Fibroblast of lung (primary cell): ENCODE data around the gene DNAH14. TPM values are rescaled to one million over a fixed set of nuclear protein-coding genes. Genes with fewer than 3 reads are reported as not detected.
A peak's percentile ranks its signal among the peaks of the same experiment; 100 is the strongest.
"Not testable (repeated sequence)": the region's sequence is repeated elsewhere in the genome, so short reads cannot be mapped to it uniquely, and the experiment has no call there.

ENCODE experiments used
- DNase-seq, 2 donors: peaks; one replicate each; pipeline versions ENCODE4 v3.0.0 to v3.0.0-alpha.2; 2010; ENCODE audit warnings: low read depth in 2 of 2
- H2AFZ ChIP-seq: 2 replicates; pipeline ENCODE4 v1.5.1; 2012; ENCODE audit warnings: low read length, control low read depth, inconsistent platforms
- H3K27ac ChIP-seq: 2 replicates; pipeline ENCODE4 v1.5.1; 2011; ENCODE audit warnings: low read length, control low read depth; ENCODE audit not compliant: insufficient read depth
- H3K27me3 ChIP-seq: 2 replicates; pipeline ENCODE4 v1.5.1; 2011; ENCODE audit warnings: mild to moderate bottlenecking, low read length; ENCODE audit not compliant: control insufficient read depth, insufficient read depth
- H3K36me3 ChIP-seq: 2 replicates; pipeline ENCODE4 v1.5.1; 2011; ENCODE audit warnings: low read length; ENCODE audit not compliant: control insufficient read depth, insufficient read depth
- H3K4me1 ChIP-seq: 2 replicates; pipeline ENCODE4 v1.5.1; 2011; ENCODE audit warnings: low read length; ENCODE audit not compliant: control insufficient read depth, insufficient read depth; ENCODE audit errors: extremely low read depth
- H3K4me2 ChIP-seq: 2 replicates; pipeline ENCODE4 v1.5.1; 2011; ENCODE audit warnings: low read length, control low read depth; ENCODE audit not compliant: insufficient read depth; ENCODE audit errors: extremely low read depth
- H3K4me3 ChIP-seq, 4 experiments: fragments of 200-600 bp in 1 of 4; sonication (generic) in 1 of 4; replicated peaks in 1 of 4; 2 replicates each; pipeline ENCODE4 v1.5.1; 2011 to 2016; ENCODE audit warnings: low read length in 4 of 4, low read depth in 3 of 4, mild to moderate bottlenecking in 3 of 4, control low read depth in 2 of 4, inconsistent platforms in 1 of 4, mixed read lengths in 1 of 4; ENCODE audit not compliant: insufficient read depth in 1 of 4; ENCODE audit errors: control extremely low read depth in 1 of 4
- H3K79me2 ChIP-seq: 2 replicates; pipeline ENCODE4 v1.5.1; 2012; ENCODE audit warnings: mild to moderate bottlenecking, low read length, inconsistent platforms; ENCODE audit not compliant: control insufficient read depth, insufficient read depth
- H3K9ac ChIP-seq: 2 replicates; pipeline ENCODE4 v1.5.1; 2011; ENCODE audit warnings: mild to moderate bottlenecking, low read length, control low read depth; ENCODE audit not compliant: insufficient read depth
- H3K9me3 ChIP-seq: 2 replicates; pipeline ENCODE4 v1.5.1; 2012; ENCODE audit warnings: low read depth, low read length; ENCODE audit not compliant: control insufficient read depth, insufficient read depth
- H4K20me1 ChIP-seq: 2 replicates; pipeline ENCODE4 v1.5.1; 2011; ENCODE audit warnings: low read length; ENCODE audit not compliant: control insufficient read depth, insufficient read depth; ENCODE audit errors: extremely low read depth
- EZH2 ChIP-seq: IDR thresholded peaks from 2 replicates; pipeline ENCODE4 v1.5.1; 2012; ENCODE audit warnings: low read length, control low read depth, mild to moderate bottlenecking; ENCODE audit errors: missing control alignments
- polyA plus RNA-seq, 2 donors: library from polyadenylated mRNA; depleted of rRNA in 1 of 2; stranded (reverse) in 1 of 2; unstranded in 1 of 2; fragments of >200 nt; gene quantifications; 2 replicates each; pipeline ENCODE4 v1.2.1, GENCODE V29; 2011 to 2012; ENCODE audit warnings: missing spikeins in 1 of 2
- total RNA-seq: library from RNA; depleted of rRNA; stranded (reverse); fragments of >200 nt; gene quantifications from 2 replicates; pipeline ENCODE4 v1.2.1, GENCODE V29; 2014
- TF ChIP-seq, protein P1 (sequence below), 2 donors: IDR thresholded peaks in 1 of 2; conservative IDR thresholded peaks in 1 of 2; 1 replicate in 1 of 2; 2 replicates in 1 of 2; pipeline ENCODE4 v1.5.1; 2011 to 2012; ENCODE audit warnings: low read length in 2 of 2, control low read depth in 1 of 2, inconsistent platforms in 1 of 2, low read depth in 1 of 2, mild to moderate bottlenecking in 1 of 2

DNAH14 gene
- total and polyA plus RNA-seq, 2 donors (not counting 1 experiment from before 2014, with no cell fraction given): 5.4 to 19.7 TPM

DNA sequence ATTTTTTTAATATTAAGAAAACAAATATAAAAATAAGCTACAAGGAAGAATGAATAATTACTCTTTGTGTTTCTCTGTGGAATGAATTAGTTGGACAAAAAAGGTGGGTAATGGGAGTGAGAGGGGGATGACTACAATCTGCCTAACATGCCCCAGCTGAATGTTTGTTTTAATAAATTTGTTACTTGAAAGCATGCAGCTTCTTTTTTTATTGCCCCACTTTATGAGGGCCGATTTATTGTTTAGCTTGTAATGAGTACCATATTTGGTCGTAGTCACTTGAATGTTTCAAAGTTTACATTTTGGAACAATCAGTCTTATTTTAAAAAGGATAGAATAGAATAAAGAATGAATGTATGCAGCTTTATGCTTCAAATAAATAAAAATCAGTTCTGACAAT lies 301.0 kb downstream of the DNAH14 start:
- Histone ChIP-seq H3K9ac (no peak overlapping the region), H3K4me2 (no peak overlapping the region), H3K4me3 (no peak overlapping the region), H3K27ac (no peak overlapping the region), H3K4me1 (no peaks in the 10 kb centered on the region), H3K9me3 (no peaks in the 10 kb centered on the region), H3K79me2 (no peaks in the 10 kb centered on the region), H2AFZ (no peak overlapping the region), H4K20me1 (no peaks in the 10 kb centered on the region), H3K36me3 (no peaks in the 10 kb centered on the region), H3K27me3 (no peaks in the 10 kb centered on the region)
- TF ChIP-seq, protein P1, sequence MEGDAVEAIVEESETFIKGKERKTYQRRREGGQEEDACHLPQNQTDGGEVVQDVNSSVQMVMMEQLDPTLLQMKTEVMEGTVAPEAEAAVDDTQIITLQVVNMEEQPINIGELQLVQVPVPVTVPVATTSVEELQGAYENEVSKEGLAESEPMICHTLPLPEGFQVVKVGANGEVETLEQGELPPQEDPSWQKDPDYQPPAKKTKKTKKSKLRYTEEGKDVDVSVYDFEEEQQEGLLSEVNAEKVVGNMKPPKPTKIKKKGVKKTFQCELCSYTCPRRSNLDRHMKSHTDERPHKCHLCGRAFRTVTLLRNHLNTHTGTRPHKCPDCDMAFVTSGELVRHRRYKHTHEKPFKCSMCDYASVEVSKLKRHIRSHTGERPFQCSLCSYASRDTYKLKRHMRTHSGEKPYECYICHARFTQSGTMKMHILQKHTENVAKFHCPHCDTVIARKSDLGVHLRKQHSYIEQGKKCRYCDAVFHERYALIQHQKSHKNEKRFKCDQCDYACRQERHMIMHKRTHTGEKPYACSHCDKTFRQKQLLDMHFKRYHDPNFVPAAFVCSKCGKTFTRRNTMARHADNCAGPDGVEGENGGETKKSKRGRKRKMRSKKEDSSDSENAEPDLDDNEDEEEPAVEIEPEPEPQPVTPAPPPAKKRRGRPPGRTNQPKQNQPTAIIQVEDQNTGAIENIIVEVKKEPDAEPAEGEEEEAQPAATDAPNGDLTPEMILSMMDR (conservative IDR thresholded peaks at IDR 0.05 in 1 of 2, IDR thresholded peaks at IDR 0.05 in 1 of 2; ENCODE audit: low read depth in 1 of 2, low read length in 2 of 2): no peak
- TF ChIP-seq EZH2: no peak
- DNase-seq: no peak

DNA sequence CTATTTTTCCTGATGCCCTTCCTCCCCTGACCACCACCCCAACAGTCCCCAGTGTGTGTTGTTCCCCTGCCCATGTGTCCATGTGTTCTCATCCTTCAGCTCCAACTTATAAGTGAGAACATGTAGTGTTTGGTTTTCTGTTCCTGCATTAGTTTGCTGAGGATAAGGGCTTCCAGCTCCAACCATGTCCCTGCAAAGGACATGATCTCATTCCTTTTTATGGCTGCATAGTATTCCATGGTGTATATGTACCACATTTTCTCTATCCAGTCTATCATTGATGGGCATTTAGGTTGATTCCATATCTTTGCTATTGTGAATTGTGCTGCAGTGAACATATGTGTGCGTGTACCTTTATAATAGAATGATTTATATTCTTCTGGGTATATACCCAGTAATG lies 303.5 kb downstream of the DNAH14 start:
- not testable (repeated sequence) for H2AFZ ChIP-seq, H3K27me3 ChIP-seq, H4K20me1 ChIP-seq, H3K9ac ChIP-seq, H3K4me1 ChIP-seq, H3K9me3 ChIP-seq, DNase-seq, H3K4me2 ChIP-seq, H3K27ac ChIP-seq, H3K4me3 ChIP-seq, H3K79me2 ChIP-seq, H3K36me3 ChIP-seq

DNA sequence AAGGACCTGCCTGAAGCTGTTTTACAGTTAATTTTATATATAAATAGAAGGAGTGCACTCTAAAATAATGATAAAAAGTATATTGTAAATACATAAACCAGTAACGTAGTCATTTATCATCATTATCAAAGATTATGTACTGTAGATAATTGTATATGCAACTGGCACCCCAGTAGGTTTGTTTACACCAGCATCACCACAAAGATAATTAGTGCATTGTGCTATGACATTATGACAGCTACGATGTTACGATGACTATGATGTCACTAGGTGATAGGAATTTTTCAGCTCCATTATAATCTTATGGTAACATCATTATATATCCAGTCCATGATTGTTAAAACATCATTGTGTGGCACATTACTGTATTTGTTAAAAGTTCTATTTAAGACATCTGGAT lies 313.1 kb downstream of the DNAH14 start:
- H2AFZ ChIP-seq: no peak overlapping the region
- H3K4me3 ChIP-seq: no peak overlapping the region
- H3K9me3 ChIP-seq: no peaks in the 10 kb centered on the region
- DNase-seq: no peak
- no peaks in the 10 kb centered on the region for H3K79me2 ChIP-seq
- H3K36me3 ChIP-seq: no peaks in the 10 kb centered on the region
- H4K20me1 ChIP-seq: no peaks in the 10 kb centered on the region
- H3K4me2 ChIP-seq: no peak overlapping the region
- no peaks in the 10 kb centered on the region for H3K4me1 ChIP-seq
- H3K27ac ChIP-seq: no peak overlapping the region
- no peak overlapping the region for H3K9ac ChIP-seq
- no peaks in the 10 kb centered on the region for H3K27me3 ChIP-seq
- TF ChIP-seq EZH2: no peak
- TF ChIP-seq, protein P1 (conservative IDR thresholded peaks at IDR 0.05 in 1 of 2, IDR thresholded peaks at IDR 0.05 in 1 of 2; ENCODE audit: low read depth in 1 of 2, low read length in 2 of 2): no peak

DNA sequence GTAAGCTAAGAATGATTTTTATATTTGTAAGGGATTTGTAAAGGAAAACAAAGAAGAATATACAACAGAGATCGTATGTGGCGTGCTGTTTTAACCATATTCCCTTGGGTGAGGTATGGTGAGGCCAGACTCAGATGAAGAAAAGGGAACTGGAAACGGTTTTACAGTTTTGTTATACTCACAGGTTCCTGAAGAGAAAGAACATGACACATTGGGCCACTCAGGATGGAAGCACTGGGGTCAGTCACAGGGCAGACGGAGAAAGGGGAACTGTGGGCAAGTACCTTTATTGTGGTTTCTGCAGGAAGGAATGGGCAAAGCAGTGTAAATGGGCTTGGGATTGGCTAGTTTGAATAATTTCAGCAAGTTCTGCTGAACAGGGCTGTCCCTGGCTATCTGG lies 321.0 kb downstream of the DNAH14 start:
- peak in 1 of 2 donors; percentile 1 for DNase-seq
- Histone ChIP-seq H3K36me3 (no peaks in the 10 kb centered on the region), H3K79me2 (no peaks in the 10 kb centered on the region), H3K4me1 (no peaks in the 10 kb centered on the region), H3K27me3 (no peaks in the 10 kb centered on the region), H3K4me2 (no peak overlapping the region), H3K9me3 (no peaks in the 10 kb centered on the region), H3K4me3 (no peak overlapping the region), H3K27ac (no peak overlapping the region), H2AFZ (no peak overlapping the region), H3K9ac (no peak overlapping the region), H4K20me1 (no peaks in the 10 kb centered on the region)
- TF ChIP-seq, protein P1 (conservative IDR thresholded peaks at IDR 0.05 in 1 of 2, IDR thresholded peaks at IDR 0.05 in 1 of 2; ENCODE audit: low read depth in 1 of 2, low read length in 2 of 2): no peak
- no peak for TF ChIP-seq EZH2
